Transverse colon (tissue), 4 donors: ENCODE measurements around the gene AXIN1. TPM values are rescaled to one million over a fixed set of nuclear protein-coding genes. Genes with fewer than 3 reads are reported as not detected.

ENCODE experiments used
- DNase-seq: peaks from one replicate; pipeline ENCODE4 v3.0.0-alpha.2; 2019
- H3K27ac ChIP-seq, 4 donors: fragments of 200-600 bp; sonication (generic); 2 replicates each; pipeline ENCODE4 v1.5.1; 2016 to 2018; ENCODE audit warnings: inconsistent platforms in 4 of 4
- H3K27me3 ChIP-seq: fragments of 200-600 bp; sonication (generic); 2 replicates; pipeline ENCODE4 v1.5.1; 2017; ENCODE audit warnings: inconsistent platforms
- H3K36me3 ChIP-seq, 4 donors: fragments of 200-600 bp; sonication (generic); 2 replicates each; pipeline ENCODE4 v1.5.1; 2017 to 2019; ENCODE audit warnings: inconsistent platforms in 4 of 4
- H3K4me1 ChIP-seq, 4 donors: fragments of 200-600 bp; sonication (generic); 2 replicates each; pipeline ENCODE4 v1.5.1; 2017 to 2020; ENCODE audit warnings: inconsistent platforms in 4 of 4
- H3K4me3 ChIP-seq, 4 donors: fragments of 200-600 bp; sonication (generic); 1 replicate in 1 of 4; 2 replicates in 3 of 4; pipeline versions ENCODE4 v1.5.1 to v1.6.1; 2017 to 2019; ENCODE audit warnings: inconsistent platforms in 4 of 4
- H3K9me3 ChIP-seq, 2 donors: fragments of 200-600 bp; sonication (generic); 2 replicates each; pipeline ENCODE4 v1.5.1; 2017 to 2019; ENCODE audit warnings: inconsistent platforms in 2 of 2
- CTCF ChIP-seq, 5 experiments: fragments of 200-600 bp in 3 of 5; fragments of 450-650 bp in 2 of 5; sonication (generic) in 3 of 5; IDR thresholded peaks; 1 replicate in 2 of 5; 2 replicates in 3 of 5; pipeline ENCODE4 v1.5.1; 2016 to 2017; ENCODE audit warnings: antibody characterized with exemption in 5 of 5, inconsistent platforms in 3 of 5, mild to moderate bottlenecking in 2 of 5, moderate library complexity in 1 of 5
- EP300 ChIP-seq: sonication (generic); formaldehyde crosslinking; IDR thresholded peaks from one replicate; pipeline ENCODE4 v1.6.1; 2017; ENCODE audit warnings: antibody characterized with exemption, low read depth
- POLR2A ChIP-seq: fragments of 450-650 bp; IDR thresholded peaks from one replicate; pipeline ENCODE4 v1.6.1; 2016; ENCODE audit warnings: antibody characterized with exemption, mild to moderate bottlenecking, moderate library complexity
- POLR2AphosphoS5 ChIP-seq, 3 donors: sonication (generic); formaldehyde crosslinking; IDR thresholded peaks; one replicate each; pipeline ENCODE4 v1.6.1; 2016; ENCODE audit warnings: antibody characterized with exemption in 3 of 3
- WGBS, 2 donors: methylation state at CpG; one replicate each; pipeline ENCODE4 v1.1.5; 2018; ENCODE audit warnings: low coverage in 1 of 2; 5-methylcytosine and 5-hydroxymethylcytosine counted together
- in situ Hi-C, 4 donors: fragments of 200-750 bp; cut with MboI; loops; one replicate each; pipeline versions ENCODE4 v1.15.0 to v1.15.1; 2017; ENCODE audit warnings: low sequenced_read_pairs in 3 of 4, low pct_ligation_motif_present in 1 of 4, low pct_unique_long_range_greater_than_20kb in 1 of 4
- intact Hi-C: fragments of 100-400 bp; cut with DNase I; formaldehyde crosslinking; loops from one replicate; pipeline ENCODE4 v1.15.1; 2023; ENCODE audit warnings: low total_unique reads
- total RNA-seq, 4 donors: library from RNA; depleted of rRNA; stranded (reverse); fragments of >200 nt; gene quantifications; one replicate each; pipeline ENCODE4 v1.1.0, GENCODE V29; 2016

The AXIN1 gene
- total RNA-seq, 4 donors from 2014 or later = 41.4 to 73.7 (median 58.7) TPM

- H3K9me3 ChIP-seq = no peaks in the 10 kb centered on the region
- WGBS, 2 donors = 56 to 70% methylated on average over 4 to 45 of the region's 55 CpGs
- no peak for TF ChIP-seq CTCF (IDR thresholded peaks at IDR 0.05)
- TF ChIP-seq POLR2AphosphoS5 (IDR thresholded peaks at IDR 0.05) = no peak
- peak; percentile 48 for TF ChIP-seq POLR2A
- intact Hi-C loops = no loop called here
- no peaks in the 10 kb centered on the region for H3K36me3 ChIP-seq
- in situ Hi-C loops = no loop called here
- DNase-seq = peak; percentile 42
- H3K27me3 ChIP-seq = no peaks in the 10 kb centered on the region
- peak overlapping the region in 2 of 4 donors; percentile 12 to 24 for H3K4me3 ChIP-seq
- H3K4me1 ChIP-seq = peaks cover 18 to 49% (median 36%) of the 10 kb centered on the region in 4 donors
- H3K27ac ChIP-seq = peak overlapping the region; percentile 57 to 95 (median 91)
Measured at GRCh38 chr16:324451-325334, 27.8 kb downstream of the AXIN1 start.

GRCh38 chr16:324201-324450, 28.4 kb downstream of the AXIN1 start:
- no peak for TF ChIP-seq EP300
- TF ChIP-seq POLR2A = no peak
- no peak for TF ChIP-seq POLR2AphosphoS5 (IDR thresholded peaks at IDR 0.05)
- no peak for TF ChIP-seq CTCF (IDR thresholded peaks at IDR 0.05)
- 87% methylated on average over 17 of the region's 17 CpGs; no CpG with 5 or more reads in 1 of the 2 donors for WGBS, 2 donors
- H3K9me3 ChIP-seq = no peaks in the 10 kb centered on the region
- H3K27ac ChIP-seq = peak overlapping the region in 3 of 4 donors; percentile 88 to 95 (median 94)
- intact Hi-C loops (no loop called here), in situ Hi-C loops (no loop called here)
- peaks cover 18 to 46% (median 36%) of the 10 kb centered on the region in 4 donors for H3K4me1 ChIP-seq
- H3K4me3 ChIP-seq = no peak overlapping the region
- H3K36me3 ChIP-seq = no peaks in the 10 kb centered on the region
- no peaks in the 10 kb centered on the region for H3K27me3 ChIP-seq
- DNase-seq = no peak

GRCh38 chr16:322476-323143, 29.9 kb downstream of the AXIN1 start:
- no peaks in the 10 kb centered on the region for H3K36me3 ChIP-seq
- no peak for TF ChIP-seq POLR2AphosphoS5 (IDR thresholded peaks at IDR 0.05)
- peaks cover 11 to 32% (median 24%) of the 10 kb centered on the region in 4 donors for H3K4me1 ChIP-seq
- H3K27ac ChIP-seq = no peak overlapping the region
- no peak overlapping the region for H3K4me3 ChIP-seq
- intact Hi-C loops = no loop called here
- H3K9me3 ChIP-seq = no peaks in the 10 kb centered on the region
- H3K27me3 ChIP-seq = no peaks in the 10 kb centered on the region
- in situ Hi-C loops = no loop called here
- DNase-seq = no peak
- WGBS, 2 donors = 95% methylated on average over 13 of the region's 13 CpGs; no CpG with 5 or more reads in 1 of the 2 donors

- Histone ChIP-seq H3K27me3 (no peaks in the 10 kb centered on the region), H3K9me3 (no peaks in the 10 kb centered on the region), H3K27ac (no peak overlapping the region), H3K4me1 (peaks cover 11 to 21% (median 15%) of the 10 kb centered on the region in 4 donors), H3K36me3 (no peaks in the 10 kb centered on the region), H3K4me3 (no peak overlapping the region)
- DNase-seq = no peak
- no peak for TF ChIP-seq CTCF (IDR thresholded peaks at IDR 0.05)
- no peak for TF ChIP-seq POLR2A
- no peak for TF ChIP-seq POLR2AphosphoS5 (IDR thresholded peaks at IDR 0.05)
- no peak for TF ChIP-seq EP300
- in situ Hi-C loops (no loop called here), intact Hi-C loops (no loop called here)
- 69 to 78% methylated on average over 7 to 9 of the region's 9 CpGs for WGBS, 2 donors
Measured at GRCh38 chr16:321532-321931, 31.0 kb downstream of the AXIN1 start.
